ENCODE measurements around the gene ASIP. TPM values are rescaled to one million over a fixed set of nuclear protein-coding genes. Genes with fewer than 3 reads are reported as not detected.

ASIP gene
- total and polyA plus RNA-seq, 2 of the 13 experiments (the other 11 are each of a cell fraction or from before 2014, with no cell fraction given), result not detected

DNA sequence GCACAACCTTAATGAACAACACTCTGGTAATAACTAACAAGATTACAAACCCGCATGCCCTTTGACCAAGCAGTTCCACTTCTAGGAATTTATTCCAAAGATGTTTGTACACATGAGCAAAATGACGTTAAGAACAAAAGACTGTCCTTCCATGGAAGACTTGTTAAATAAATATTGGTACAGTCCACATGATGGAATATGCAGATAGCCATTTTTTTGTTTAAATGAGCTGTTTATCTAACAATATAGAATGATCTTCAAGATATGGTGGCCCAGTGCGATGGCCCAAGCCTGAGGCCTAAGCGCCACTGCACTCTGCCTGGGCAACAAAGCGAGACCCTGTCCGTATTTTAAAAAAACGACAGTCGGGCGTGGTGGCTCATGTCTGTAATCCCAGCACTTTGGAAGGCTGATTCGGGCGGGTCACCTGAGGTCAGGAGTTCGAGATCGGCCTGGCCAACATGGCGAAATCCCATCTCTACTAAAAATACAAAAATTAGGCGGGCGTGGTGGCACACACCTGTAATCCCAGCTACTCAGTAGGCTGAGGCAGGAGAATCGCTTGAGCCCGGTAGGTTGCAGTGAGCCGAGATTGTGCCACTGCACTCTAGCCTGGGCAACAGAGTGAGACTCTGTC, 69.4 kb downstream of the ASIP start (continued):
- TF ChIP-seq, protein P1, sequence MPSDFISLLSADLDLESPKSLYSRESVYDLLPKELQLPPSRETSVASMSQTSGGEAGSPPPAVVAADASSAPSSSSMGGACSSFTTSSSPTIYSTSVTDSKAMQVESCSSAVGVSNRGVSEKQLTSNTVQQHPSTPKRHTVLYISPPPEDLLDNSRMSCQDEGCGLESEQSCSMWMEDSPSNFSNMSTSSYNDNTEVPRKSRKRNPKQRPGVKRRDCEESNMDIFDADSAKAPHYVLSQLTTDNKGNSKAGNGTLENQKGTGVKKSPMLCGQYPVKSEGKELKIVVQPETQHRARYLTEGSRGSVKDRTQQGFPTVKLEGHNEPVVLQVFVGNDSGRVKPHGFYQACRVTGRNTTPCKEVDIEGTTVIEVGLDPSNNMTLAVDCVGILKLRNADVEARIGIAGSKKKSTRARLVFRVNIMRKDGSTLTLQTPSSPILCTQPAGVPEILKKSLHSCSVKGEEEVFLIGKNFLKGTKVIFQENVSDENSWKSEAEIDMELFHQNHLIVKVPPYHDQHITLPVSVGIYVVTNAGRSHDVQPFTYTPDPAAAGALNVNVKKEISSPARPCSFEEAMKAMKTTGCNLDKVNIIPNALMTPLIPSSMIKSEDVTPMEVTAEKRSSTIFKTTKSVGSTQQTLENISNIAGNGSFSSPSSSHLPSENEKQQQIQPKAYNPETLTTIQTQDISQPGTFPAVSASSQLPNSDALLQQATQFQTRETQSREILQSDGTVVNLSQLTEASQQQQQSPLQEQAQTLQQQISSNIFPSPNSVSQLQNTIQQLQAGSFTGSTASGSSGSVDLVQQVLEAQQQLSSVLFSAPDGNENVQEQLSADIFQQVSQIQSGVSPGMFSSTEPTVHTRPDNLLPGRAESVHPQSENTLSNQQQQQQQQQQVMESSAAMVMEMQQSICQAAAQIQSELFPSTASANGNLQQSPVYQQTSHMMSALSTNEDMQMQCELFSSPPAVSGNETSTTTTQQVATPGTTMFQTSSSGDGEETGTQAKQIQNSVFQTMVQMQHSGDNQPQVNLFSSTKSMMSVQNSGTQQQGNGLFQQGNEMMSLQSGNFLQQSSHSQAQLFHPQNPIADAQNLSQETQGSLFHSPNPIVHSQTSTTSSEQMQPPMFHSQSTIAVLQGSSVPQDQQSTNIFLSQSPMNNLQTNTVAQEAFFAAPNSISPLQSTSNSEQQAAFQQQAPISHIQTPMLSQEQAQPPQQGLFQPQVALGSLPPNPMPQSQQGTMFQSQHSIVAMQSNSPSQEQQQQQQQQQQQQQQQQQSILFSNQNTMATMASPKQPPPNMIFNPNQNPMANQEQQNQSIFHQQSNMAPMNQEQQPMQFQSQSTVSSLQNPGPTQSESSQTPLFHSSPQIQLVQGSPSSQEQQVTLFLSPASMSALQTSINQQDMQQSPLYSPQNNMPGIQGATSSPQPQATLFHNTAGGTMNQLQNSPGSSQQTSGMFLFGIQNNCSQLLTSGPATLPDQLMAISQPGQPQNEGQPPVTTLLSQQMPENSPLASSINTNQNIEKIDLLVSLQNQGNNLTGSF (CRISPR knock-in tag; IDR thresholded peaks at IDR 0.05), result 0 out of 2 replicates have a peak, but pooled peaks have one; percentile 32
- TF ChIP-seq, protein P2, sequence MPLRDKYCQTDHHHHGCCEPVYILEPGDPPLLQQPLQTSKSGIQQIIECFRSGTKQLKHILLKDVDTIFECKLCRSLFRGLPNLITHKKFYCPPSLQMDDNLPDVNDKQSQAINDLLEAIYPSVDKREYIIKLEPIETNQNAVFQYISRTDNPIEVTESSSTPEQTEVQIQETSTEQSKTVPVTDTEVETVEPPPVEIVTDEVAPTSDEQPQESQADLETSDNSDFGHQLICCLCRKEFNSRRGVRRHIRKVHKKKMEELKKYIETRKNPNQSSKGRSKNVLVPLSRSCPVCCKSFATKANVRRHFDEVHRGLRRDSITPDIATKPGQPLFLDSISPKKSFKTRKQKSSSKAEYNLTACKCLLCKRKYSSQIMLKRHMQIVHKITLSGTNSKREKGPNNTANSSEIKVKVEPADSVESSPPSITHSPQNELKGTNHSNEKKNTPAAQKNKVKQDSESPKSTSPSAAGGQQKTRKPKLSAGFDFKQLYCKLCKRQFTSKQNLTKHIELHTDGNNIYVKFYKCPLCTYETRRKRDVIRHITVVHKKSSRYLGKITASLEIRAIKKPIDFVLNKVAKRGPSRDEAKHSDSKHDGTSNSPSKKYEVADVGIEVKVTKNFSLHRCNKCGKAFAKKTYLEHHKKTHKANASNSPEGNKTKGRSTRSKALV (CRISPR knock-in tag; IDR thresholded peaks at IDR 0.05), result peak; percentile 7
- TF ChIP-seq ZNF431 (CRISPR knock-in tag; IDR thresholded peaks at IDR 0.05; ENCODE audit: borderline replicate concordance, low read depth), result peak; percentile 7; the same call in 1 of the 2 replicates
- TF ChIP-seq ZNF441 (CRISPR knock-in tag; IDR thresholded peaks at IDR 0.05; ENCODE audit: borderline replicate concordance), result peak; percentile 22; the same call in 1 of the 2 replicates
- TF ChIP-seq ZNF121 (CRISPR knock-in tag; IDR thresholded peaks at IDR 0.05), result peak; percentile 100
- TF ChIP-seq, protein P3, sequence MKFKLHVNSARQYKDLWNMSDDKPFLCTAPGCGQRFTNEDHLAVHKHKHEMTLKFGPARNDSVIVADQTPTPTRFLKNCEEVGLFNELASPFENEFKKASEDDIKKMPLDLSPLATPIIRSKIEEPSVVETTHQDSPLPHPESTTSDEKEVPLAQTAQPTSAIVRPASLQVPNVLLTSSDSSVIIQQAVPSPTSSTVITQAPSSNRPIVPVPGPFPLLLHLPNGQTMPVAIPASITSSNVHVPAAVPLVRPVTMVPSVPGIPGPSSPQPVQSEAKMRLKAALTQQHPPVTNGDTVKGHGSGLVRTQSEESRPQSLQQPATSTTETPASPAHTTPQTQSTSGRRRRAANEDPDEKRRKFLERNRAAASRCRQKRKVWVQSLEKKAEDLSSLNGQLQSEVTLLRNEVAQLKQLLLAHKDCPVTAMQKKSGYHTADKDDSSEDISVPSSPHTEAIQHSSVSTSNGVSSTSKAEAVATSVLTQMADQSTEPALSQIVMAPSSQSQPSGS (CRISPR knock-in tag; IDR thresholded peaks at IDR 0.05), result peak; percentile 80
- peak; percentile 73; the same call in 1 of the 2 replicates for TF ChIP-seq ZFP1 (CRISPR knock-in tag; IDR thresholded peaks at IDR 0.05)
- TF ChIP-seq ZNF253 (CRISPR knock-in tag; IDR thresholded peaks at IDR 0.05; ENCODE audit: borderline replicate concordance), result no peak
- TF ChIP-seq ZNF607 (CRISPR knock-in tag; IDR thresholded peaks at IDR 0.05; ENCODE audit: borderline replicate concordance), result peak; percentile 20; the same call in 1 of the 2 replicates
- TF ChIP-seq, protein P4, sequence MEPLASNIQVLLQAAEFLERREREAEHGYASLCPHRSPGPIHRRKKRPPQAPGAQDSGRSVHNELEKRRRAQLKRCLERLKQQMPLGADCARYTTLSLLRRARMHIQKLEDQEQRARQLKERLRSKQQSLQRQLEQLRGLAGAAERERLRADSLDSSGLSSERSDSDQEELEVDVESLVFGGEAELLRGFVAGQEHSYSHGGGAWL (CRISPR knock-in tag; IDR thresholded peaks at IDR 0.05), result peak; percentile 20; the same call in 1 of the 2 replicates
- TF ChIP-seq ZNF773 (CRISPR knock-in tag; IDR thresholded peaks at IDR 0.05; ENCODE audit: borderline replicate concordance), result peak; percentile 67; the same call in 1 of the 2 replicates
- peak; percentile 48 for TF ChIP-seq FOSL2 (CRISPR knock-in tag; IDR thresholded peaks at IDR 0.05)
- TF ChIP-seq, protein P5, sequence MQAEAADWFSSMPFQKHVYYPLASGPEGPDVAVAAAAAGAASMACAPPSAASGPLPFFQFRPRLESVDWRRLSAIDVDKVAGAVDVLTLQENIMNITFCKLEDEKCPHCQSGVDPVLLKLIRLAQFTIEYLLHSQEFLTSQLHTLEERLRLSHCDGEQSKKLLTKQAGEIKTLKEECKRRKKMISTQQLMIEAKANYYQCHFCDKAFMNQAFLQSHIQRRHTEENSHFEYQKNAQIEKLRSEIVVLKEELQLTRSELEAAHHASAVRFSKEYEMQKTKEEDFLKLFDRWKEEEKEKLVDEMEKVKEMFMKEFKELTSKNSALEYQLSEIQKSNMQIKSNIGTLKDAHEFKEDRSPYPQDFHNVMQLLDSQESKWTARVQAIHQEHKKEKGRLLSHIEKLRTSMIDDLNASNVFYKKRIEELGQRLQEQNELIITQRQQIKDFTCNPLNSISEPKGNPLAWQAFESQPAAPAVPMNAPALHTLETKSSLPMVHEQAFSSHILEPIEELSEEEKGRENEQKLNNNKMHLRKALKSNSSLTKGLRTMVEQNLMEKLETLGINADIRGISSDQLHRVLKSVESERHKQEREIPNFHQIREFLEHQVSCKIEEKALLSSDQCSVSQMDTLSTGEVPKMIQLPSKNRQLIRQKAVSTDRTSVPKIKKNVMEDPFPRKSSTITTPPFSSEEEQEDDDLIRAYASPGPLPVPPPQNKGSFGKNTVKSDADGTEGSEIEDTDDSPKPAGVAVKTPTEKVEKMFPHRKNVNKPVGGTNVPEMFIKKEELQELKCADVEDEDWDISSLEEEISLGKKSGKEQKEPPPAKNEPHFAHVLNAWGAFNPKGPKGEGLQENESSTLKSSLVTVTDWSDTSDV (CRISPR knock-in tag; IDR thresholded peaks at IDR 0.05), result peak; percentile 32
- TF ChIP-seq HDAC1 (CRISPR knock-in tag; IDR thresholded peaks at IDR 0.05), result peak; percentile 71; the same call in 1 of the 2 replicates
- TF ChIP-seq ZNF350 (CRISPR knock-in tag; IDR thresholded peaks at IDR 0.05; ENCODE audit: borderline replicate concordance, low read depth), result peak; percentile 80
- TF ChIP-seq ZBTB3 (CRISPR knock-in tag; IDR thresholded peaks at IDR 0.05; ENCODE audit: borderline replicate concordance, low read depth), result peak; percentile 80; the same call in 1 of the 2 replicates
- TF ChIP-seq HMGA1 (CRISPR knock-in tag; conservative IDR thresholded peaks at IDR 0.05), result no peak

Measured in HepG2 (cell line).